RWPE1 (cell line): ENCODE measurements around the gene RUNX1.

ENCODE experiments used
- CTCF ChIA-PET: fragments of 350-600 bp; sonication (Branson Sonifier 250); formaldehyde crosslinking; extraction: SDS; loops from one replicate; lab custom pipeline; 2021; lab: Yijun Ruan, JAX
- POLR2A ChIA-PET: fragments of 400-600 bp; formaldehyde crosslinking; extraction: SDS; loops from one replicate; lab custom pipeline; 2020; ENCODE audit warnings: antibody characterized with exemption; ENCODE audit not compliant: low non-redundant PET; lab: Yijun Ruan, JAX
- DNase-seq: peaks from one replicate; pipeline ENCODE4 v3.0.0; 2012; ENCODE audit warnings: low spot score
- H3K27ac ChIP-seq: fragments of 450-650 bp; 2 replicates; pipeline ENCODE4 v1.5.1; 2017
- CTCF ChIP-seq: fragments of 450-650 bp; conservative IDR thresholded peaks from 2 replicates; pipeline ENCODE4 v1.5.1; 2017; ENCODE audit warnings: low read depth, mild to moderate bottlenecking

RUNX1 gene

GRCh38 chr21:34878940-34879339 is 170.2 kb downstream of the RUNX1 start:
- CTCF ChIA-PET = interaction anchor here (0.7 to 1.3 kb wide), 3 partner anchors 89 to 962 kb away, joined by 4 read pairs; no protein-coding TSS in a partner anchor
- POLR2A ChIA-PET = no interaction called here
- DNase-seq = no peak
- TF ChIP-seq CTCF = no peak
- H3K27ac ChIP-seq = no peak overlapping the region

DNA sequence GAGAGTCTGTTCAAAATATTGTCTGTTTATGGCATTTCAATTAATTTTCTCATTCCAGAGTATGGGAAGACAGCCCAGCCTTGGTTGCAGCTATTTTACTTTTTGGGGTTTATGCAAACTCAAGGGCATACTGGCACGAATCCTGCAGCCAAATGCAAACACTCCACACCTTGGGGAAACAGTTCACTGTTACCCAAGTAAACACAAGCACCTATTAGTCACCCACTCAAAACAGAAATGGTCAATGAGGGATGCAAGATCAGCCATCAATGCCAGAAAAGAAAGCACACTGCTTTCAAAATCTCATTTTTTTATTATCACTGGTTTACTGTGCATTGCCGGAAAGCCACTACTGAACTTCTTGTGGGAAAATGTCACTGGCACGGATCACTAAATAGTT is 170.6 kb downstream of the RUNX1 start:
- POLR2A ChIA-PET = no interaction called here

GRCh38 chr21:34877485-34878128 is 171.5 kb downstream of the RUNX1 start:
- ChIA-PET POLR2A (no interaction called here), CTCF (interaction anchor here (0.5 to 1.2 kb wide), 3 partner anchors 132 to 1512 kb away, joined by 3 to 5 read pairs (median 3); no protein-coding TSS in a partner anchor)
- peak; percentile 41 for DNase-seq
- no peak overlapping the region; the same call in 1 of the 2 replicates for H3K27ac ChIP-seq
- no peak for TF ChIP-seq CTCF

More for the DNA sequence above, 170.6 kb downstream of the RUNX1 start:
- CTCF ChIA-PET = interaction anchor here (0.6 kb wide), 1 partner anchor 71 kb away, joined by 3 read pairs; no protein-coding TSS in a partner anchor
- DNase-seq = no peak
- no peak overlapping the region for H3K27ac ChIP-seq
- no peak for TF ChIP-seq CTCF

DNA sequence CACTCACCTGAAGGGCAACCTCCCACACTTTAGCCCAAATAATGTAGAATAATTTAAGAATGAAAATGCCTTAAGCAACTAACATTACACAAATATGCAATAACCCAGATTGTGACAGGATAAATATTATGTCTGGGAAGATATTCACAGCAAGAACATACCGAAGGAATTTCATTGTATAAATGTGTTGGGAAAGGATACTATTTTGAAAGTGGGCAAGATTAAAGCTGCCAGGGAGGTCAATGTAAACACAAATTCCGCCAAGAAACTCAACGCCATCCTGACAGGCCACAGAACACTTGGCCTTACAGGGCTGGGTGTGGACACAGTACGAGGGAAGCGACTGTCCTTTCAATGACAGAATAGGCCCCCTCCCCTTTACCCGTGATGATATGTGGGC is 173.3 kb downstream of the RUNX1 start:
- ChIA-PET POLR2A (no interaction called here), CTCF (interaction anchor here (0.7 to 1.1 kb wide), 2 partner anchors 130 to 183 kb away, joined by 4 read pairs; no protein-coding TSS in a partner anchor)
- no peak for TF ChIP-seq CTCF
- 0 out of 2 replicates have a peak overlapping the region, but pooled peaks have one; percentile 38 for H3K27ac ChIP-seq
- no peak for DNase-seq

- no peak for TF ChIP-seq CTCF
- DNase-seq = no peak
- ChIA-PET POLR2A (no interaction called here), CTCF (no interaction called here)
- H3K27ac ChIP-seq = no peak overlapping the region
These were observed 174.2 kb downstream of the RUNX1 start for GRCh38 chr21:34874684-34875513.
